ENCODE results near the gene PCED1B. TPM values are rescaled to one million over a fixed set of nuclear protein-coding genes. Genes with fewer than 3 reads are reported as not detected.

PCED1B gene
- total RNA-seq, 1 experiment from 2014 or later = 3.3 TPM

DNA sequence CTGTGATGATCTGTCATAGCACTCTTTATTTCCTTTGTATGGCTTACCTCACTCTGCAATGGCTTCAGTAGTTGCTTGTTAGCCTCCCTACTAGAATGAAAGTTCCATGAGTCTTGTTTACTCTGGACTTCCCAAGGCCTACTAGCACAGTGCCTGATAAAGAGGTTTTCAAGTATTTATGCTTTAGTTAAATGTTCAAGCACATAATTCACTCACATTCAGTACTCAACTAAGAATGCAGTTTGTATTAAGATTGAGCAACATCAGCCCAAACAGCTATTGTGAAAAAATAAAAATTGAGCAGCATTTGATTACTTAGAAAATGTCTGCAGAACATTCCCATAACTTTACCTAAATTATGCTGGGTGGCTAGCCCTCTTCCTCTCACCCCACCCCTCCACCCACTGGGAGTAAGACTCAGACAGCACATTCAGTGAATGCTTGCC lies 159.3 kb downstream of the PCED1B start:
- no peak overlapping the region for H2BK12ac ChIP-seq (ENCODE audit: insufficient read length, low read depth, low read length)
- H3K27me3 ChIP-seq (ENCODE audit: insufficient read depth, low read length) = no peaks in the 10 kb centered on the region
- H3K14ac ChIP-seq (ENCODE audit: insufficient read depth, low read length) = no peak overlapping the region
- H3K4me2 ChIP-seq (ENCODE audit: insufficient read depth, insufficient read length, low read length) = no peak overlapping the region
- H3K18ac ChIP-seq (ENCODE audit: insufficient read length, low read depth, low read length) = no peak overlapping the region
- no peak overlapping the region for H4K8ac ChIP-seq (replicated peaks; ENCODE audit: insufficient read length, low read depth, low read length)
- no peak overlapping the region for H3K27ac ChIP-seq (ENCODE audit: insufficient read length, low read depth, low read length)
- no peaks in the 10 kb centered on the region for H4K20me1 ChIP-seq (ENCODE audit: control insufficient read depth, insufficient read depth, insufficient read length)
- H2BK15ac ChIP-seq (ENCODE audit: low read depth, low read length) = no peak overlapping the region
- no peak overlapping the region for H3K9ac ChIP-seq (ENCODE audit: extremely low read depth, insufficient read length, low read length)
- peaks cover 0 to 2% of the 10 kb centered on the region in 2 experiments; a peak in 2 of 5 replicates for H3K9me3 Mint-ChIP-seq
- no peak overlapping the region for H2AK5ac ChIP-seq (ENCODE audit: insufficient read length, low read length)
- H3K27ac Mint-ChIP-seq = no peak overlapping the region
- H2BK5ac ChIP-seq (ENCODE audit: insufficient read length, low read length) = no peak overlapping the region
- no peak overlapping the region for H2BK20ac ChIP-seq (ENCODE audit: low read depth, low read length, poor library complexity, severe bottlenecking)
- H3K23me2 ChIP-seq (ENCODE audit: insufficient read length, low read depth, low read length, poor library complexity, severe bottlenecking) = no peaks in the 10 kb centered on the region
- H3K23ac ChIP-seq (ENCODE audit: insufficient read length, low read depth, low read length) = no peak overlapping the region
- no peak overlapping the region for H3K4ac ChIP-seq (ENCODE audit: low read depth, low read length)
- no peak overlapping the region for H3K56ac ChIP-seq (ENCODE audit: insufficient read length, low read depth, low read length)
- no peak overlapping the region for H3T11ph ChIP-seq (ENCODE audit: low read length)
- H2AFZ ChIP-seq (ENCODE audit: low read length) = no peak overlapping the region
- no peaks in the 10 kb centered on the region for H3K79me1 ChIP-seq (ENCODE audit: insufficient read depth, low read depth, low read length, poor library complexity, severe bottlenecking)
- H3K27me3 Mint-ChIP-seq (ENCODE audit: low read depth) = no peaks in the 10 kb centered on the region; the same call in 1 of the 2 replicates
- H3K4me3 Mint-ChIP-seq = no peak overlapping the region
- H4K5ac ChIP-seq (ENCODE audit: insufficient read length, low read depth, low read length) = no peak overlapping the region
- H3K9me3 ChIP-seq (ENCODE audit: control insufficient read depth, low read depth, low read length) = no peaks in the 10 kb centered on the region
- H4K91ac ChIP-seq (ENCODE audit: insufficient read length, low read depth, low read length) = no peak overlapping the region
- TF ChIP-seq, protein P1, sequence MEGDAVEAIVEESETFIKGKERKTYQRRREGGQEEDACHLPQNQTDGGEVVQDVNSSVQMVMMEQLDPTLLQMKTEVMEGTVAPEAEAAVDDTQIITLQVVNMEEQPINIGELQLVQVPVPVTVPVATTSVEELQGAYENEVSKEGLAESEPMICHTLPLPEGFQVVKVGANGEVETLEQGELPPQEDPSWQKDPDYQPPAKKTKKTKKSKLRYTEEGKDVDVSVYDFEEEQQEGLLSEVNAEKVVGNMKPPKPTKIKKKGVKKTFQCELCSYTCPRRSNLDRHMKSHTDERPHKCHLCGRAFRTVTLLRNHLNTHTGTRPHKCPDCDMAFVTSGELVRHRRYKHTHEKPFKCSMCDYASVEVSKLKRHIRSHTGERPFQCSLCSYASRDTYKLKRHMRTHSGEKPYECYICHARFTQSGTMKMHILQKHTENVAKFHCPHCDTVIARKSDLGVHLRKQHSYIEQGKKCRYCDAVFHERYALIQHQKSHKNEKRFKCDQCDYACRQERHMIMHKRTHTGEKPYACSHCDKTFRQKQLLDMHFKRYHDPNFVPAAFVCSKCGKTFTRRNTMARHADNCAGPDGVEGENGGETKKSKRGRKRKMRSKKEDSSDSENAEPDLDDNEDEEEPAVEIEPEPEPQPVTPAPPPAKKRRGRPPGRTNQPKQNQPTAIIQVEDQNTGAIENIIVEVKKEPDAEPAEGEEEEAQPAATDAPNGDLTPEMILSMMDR (conservative IDR thresholded peaks at IDR 0.05) = no peak
- no peaks in the 10 kb centered on the region for H3K79me2 ChIP-seq (ENCODE audit: insufficient read depth, low read length)
- no peak for DNase-seq
- H2BK120ac ChIP-seq (ENCODE audit: low read depth, low read length, poor library complexity, severe bottlenecking) = no peak overlapping the region
- H3K4me1 Mint-ChIP-seq = peaks cover 9 to 14% of the 10 kb centered on the region in 2 experiments; a peak in 3 of 4 replicates
- H3K36me3 Mint-ChIP-seq (ENCODE audit: insufficient read depth in 1 of 3, low read depth in 3 of 3) = peaks cover 4 to 8% (median 5%) of the 10 kb centered on the region in 3 experiments; a peak in 6 of 7 replicates
- no peaks in the 10 kb centered on the region; the same call in none of the 2 replicates for H3K4me1 ChIP-seq (ENCODE audit: insufficient read depth, low read length)
